HT-29 (cell line): ENCODE measurements around the gene NFATC1. TPM values are rescaled to one million over a fixed set of nuclear protein-coding genes. Genes with fewer than 3 reads are reported as not detected.

Experiments used
- DNase-seq: peaks from one replicate; pipeline ENCODE4 v3.0.0-alpha.2; 2015; ENCODE audit warnings: low spot score
- total RNA-seq: library from RNA; depleted of rRNA; stranded (reverse); fragments of >200 nt; shearing (Covaris generic); gene quantifications from 2 replicates; pipeline ENCODE4 v1.2.3, GENCODE V29; 2014

The NFATC1 gene
- total RNA-seq, 1 experiment from 2014 or later = not detected

DNA sequence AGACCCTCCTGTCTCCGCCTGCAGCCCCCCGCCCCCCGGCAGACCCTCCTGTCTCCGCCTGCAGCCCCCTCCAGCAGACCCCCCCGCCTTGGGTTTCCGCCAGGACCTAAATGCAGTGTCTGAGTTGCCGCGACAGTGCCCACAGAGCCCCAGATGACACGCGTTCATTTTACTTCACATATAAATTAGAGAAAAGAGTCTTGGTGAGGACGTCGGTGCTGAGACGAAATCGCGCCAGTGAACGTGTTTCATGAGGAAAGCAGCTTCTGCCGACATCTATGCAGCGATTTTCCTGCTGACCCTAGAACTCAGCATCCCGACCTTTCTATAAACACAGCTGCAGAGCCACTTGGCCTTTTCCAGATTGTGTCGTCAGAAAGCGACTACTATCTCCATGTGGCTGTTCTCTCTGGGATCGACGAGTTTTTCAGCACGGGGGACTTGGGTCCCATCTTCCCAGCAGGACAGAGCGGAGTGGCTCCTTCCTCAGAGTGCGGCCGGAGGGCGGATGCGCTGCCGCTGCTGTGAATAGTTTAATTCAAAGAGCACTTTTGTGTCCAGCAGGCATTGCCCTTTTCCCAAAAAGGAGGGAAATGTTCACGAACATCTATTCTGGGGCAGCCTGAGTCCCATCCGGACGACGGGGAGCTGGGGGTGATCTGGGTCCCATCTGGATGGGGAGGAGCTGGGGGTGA, 136.7 kb downstream of the NFATC1 start:
- no peak for DNase-seq

DNA sequence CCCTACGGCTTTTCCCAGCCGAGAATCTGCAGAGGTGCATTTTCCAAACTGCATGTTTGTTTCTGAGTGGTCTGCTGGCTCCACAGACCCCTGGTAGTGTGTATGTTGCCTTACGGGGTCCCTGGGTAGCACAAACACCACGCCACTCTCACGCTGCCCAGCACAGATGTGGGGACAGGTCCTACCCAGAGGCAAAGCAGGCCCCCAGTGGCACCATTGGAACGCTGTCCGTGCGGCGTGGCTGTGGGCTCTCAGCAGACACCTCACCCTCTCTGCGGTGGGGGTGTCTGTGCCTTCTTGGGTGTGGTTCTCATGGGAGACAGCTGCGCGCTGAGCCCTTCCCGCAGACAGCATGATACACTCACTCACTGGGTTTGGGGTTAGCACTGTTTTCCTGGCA, 137.4 kb downstream of the NFATC1 start:
- DNase-seq = no peak

DNA sequence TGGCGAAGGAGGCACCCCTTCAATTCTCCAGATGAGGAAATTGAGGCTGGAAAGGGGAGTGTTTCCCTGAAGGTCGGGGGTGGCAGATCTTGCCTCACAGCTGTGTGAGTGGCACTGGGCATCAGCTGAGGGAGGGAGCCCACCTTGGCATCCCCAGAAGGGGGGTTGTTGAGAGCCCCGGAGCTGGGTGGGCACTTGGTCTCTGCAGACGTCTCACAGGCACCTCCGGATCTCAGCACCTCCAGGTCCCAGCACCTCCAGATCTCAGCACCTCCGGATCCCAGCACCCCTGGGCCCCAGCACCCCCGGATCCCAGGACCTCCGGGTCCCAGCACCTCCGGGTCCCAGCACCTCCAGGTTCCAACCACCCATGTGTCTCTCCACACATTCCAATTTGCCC, 137.9 kb downstream of the NFATC1 start:
- no peak for DNase-seq

DNA sequence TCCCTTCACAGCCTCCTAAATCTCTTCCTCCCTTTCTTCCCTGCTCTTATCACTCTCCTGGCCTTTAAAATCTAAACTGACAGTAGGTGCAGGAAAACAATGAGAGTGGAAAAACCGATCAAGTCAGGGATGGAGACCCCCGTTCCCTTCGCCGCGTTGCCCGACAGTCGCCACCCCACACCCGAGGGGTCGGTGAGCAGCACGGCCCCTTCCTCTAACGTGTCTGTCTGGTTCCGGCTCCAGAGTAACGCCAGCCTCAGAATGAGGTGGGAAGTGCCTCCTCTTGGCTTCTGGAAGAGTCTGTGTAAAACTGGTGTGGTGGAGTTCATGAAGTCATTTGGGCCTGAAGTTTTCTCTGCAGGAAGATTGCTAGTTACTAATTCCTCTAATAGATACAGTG, 138.6 kb downstream of the NFATC1 start:
- no peak for DNase-seq

DNA sequence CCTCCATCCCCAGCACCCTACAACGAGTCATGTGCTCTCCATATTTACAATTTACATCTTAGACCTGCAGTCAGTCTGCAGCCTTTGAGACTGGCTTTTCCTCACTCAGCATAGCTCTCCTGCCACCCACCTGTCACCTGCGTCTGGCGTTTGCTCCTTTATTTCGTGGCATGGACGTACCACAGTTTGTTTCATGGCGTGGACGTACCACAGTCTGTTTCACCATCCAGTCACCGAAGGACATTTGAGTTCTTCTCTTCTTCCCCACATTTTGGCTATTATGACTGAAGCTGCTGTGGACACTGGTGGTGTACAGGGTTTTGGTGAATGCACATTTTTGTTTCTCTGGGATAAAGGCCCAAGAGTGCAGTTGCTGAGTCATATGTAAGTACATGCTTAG, 142.0 kb downstream of the NFATC1 start:
- DNase-seq = no peak

DNA sequence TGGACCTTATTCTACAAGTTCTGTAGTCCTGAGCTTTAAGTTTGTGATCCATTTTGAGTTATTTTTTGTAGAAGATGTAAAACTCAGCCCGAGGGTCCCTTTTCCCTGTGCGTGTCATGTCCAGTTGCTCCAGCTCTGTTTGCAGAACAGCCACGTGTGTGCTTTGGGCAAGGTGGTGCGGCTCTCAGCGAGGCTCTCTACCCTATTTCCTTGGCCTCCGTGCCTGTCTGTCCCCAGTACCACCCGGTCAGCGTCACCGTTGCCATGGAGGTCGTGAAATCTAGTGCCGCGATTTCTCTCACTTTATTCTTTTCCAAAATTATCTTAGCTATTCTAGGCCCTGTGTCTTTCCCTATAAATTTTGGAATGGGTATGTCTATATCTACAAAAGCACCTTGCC, 142.9 kb downstream of the NFATC1 start:
- no peak for DNase-seq

DNA sequence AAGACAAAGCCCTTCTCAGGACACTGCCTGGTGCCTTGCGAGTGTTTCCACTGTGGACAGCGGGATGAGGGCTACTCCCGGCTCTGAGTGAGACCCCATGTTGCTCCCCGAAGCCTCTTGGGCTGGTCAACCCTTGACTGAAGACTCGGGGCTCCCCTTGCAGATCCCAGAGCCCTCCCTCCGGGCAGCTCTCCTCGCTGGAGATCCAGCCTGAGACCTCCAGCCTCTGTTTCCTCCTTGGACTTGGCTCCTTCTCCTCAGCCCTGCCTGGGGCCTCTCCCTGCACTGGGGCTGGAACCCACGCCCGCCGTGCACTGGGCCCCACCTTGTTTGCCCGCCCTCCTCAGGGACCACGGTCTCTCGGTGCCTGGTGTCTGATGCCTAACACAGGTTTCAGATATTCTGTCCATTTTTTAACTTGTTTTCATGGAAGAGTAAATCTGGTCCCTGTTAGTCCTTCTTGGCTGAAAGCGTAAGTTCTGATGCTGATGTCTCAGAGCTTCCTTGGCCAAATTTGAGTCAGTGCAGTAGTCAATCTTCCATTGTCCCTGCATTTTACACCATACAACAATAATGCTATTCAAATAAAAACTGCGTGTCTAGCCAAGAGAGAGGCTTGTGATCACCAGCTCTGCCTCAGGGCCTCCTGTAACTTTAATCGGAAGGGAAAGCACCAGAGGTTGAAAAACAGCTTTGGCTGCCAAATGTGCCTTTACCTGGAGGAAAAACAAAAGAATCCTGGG, 144.6 kb downstream of the NFATC1 start:
- no peak for DNase-seq

DNA sequence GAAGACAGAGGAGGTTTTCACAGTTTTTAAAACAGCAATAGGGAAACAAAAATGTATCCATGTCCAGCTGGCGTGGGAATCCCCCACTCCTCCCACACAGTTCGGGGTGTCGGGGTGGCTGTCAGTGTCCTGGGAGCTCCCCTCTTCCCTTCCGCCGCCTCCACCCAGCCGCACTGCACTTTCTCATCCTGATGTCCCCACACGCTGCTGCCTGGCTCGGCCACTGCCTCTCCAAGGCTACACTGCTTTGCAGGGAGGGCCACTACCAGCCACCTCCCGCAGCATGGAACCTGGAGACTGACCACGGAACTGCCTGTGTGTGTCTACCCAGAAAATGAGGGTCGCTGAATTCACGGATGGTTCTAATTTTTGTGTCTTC, 145.2 kb downstream of the NFATC1 start:
- no peak for DNase-seq

DNA sequence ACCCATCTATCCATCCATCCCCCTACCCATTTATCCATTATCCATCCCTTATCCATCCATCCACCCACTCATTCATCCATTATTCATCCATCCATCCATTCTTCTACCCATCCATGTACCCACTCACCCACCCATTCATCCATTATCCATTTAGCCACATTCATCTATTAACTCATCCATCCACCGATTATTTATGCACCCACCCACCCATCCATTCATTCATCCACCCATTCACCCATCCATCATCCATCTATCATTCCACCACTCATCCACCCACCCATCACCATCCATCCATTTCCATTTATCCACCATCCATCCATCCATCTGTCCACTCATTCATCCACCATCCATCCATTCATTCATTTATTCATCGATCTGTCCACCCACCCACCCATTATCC, 146.5 kb downstream of the NFATC1 start:
- no peak for DNase-seq

DNA sequence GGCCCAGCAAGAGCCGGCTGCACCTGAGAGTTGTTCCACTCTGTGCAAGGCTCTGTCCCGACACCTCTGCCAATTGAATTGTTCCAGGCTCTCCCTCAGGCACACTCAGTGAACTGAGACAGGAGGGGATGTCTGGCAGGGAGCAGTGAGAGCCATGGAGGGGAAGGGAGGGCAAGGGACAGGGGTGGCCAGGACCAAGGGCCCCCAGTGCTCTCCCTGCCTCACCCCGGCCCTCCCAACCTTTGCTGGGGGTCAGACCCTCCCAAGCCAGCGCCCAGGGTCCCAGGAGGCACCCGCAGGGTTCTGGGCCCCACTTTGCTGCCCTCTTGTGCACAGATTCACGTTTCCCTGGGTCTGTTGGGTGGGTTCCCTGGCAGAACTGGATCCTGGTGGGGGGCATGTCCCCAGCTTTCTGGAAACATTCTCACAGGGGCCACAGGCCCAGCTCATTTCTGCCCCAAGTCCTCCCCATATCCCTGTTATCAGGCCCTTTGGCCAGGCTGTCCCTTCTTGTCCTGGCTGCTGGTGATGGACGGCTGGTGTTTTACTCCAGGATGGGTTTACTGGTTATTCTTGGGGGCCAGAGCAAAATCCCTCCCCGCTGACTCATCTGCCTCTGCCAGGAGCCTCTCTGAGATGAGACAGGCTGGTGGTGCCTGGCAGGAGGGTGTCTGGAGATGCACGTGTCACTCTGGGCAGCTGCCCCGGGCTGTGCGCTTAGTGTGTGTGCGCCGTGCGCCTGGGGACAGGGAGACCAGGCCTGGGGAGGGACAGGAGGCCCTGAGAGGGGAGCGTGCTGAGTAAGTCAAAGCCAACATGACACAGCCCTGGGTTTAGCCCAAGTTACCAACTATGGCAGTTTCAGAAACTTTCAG, 147.4 kb downstream of the NFATC1 start:
- no peak for DNase-seq

DNA sequence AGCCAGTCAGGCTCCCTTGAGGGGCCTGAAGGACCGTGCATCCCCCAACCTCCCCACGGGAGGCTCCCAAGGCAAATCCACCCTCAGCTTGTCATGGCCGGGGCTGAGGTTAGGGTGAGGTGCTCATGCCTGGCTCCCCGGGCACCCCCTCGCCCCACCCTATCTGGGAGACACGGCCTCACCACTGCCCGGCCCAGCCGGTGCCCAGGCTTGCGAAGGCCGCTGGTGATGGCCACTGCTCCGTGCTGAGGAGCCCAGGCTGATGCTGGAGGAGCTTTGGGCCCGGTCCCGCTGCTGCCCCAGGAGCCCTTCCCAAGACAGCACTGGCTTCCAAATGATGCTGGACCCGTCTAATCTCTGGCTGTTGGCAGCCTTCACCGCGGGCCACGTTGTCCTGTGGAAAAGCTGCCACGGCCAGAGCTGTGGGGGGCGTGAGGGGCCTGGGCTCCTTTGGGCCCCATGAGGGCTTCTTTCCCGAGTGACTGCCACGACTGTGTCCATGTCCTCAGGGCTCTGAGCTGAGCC, 148.2 kb downstream of the NFATC1 start:
- no peak for DNase-seq

DNA sequence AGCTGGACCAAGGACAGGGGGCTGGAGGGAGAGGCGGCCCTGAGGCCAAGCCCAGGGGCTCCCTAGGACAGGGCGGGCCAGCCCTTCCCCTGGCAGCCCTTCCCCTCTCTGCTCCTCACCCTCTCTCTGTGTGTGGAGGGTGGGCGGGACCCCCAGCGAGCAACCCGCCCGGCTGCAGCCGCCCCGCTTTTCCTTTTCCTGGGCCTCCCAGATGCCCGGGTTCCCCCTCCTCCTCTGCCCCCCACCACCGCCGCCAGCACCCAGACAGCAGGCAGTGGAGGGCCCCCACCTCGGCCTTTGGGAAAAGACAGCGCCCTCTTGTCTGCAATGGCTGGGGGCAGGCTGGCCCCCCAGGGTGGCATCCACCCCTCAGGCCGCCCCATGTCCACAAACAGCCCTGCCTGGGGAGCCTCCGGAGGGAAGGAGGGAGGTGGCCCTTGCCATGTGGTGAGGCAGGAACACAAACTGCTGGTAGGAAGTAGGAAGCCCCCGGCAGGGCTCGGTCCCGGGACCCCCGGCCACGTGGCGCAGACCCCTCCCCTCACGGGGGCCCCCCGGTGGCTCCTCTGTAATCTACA, 148.7 kb downstream of the NFATC1 start:
- no peak for DNase-seq

DNA sequence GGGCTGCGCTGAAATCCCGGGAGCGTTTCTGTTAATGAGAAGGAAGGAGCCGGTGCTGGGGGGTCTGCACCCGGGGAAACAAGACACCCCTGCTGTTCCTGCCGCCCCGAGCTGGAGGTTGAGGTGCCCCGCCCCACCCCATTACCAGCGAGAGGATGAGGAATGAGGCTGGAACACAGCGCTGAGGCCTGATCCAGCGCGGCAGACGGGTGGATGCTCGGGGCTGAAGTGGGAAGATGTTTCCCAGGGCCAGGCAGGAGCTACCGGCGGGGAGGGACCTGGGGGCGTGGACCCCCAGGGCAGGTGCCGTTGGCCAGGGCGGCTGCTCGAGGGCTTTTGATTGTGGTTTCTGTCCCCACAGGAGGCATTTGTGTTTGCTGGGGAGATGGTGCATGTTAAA, 149.5 kb downstream of the NFATC1 start:
- no peak for DNase-seq

DNA sequence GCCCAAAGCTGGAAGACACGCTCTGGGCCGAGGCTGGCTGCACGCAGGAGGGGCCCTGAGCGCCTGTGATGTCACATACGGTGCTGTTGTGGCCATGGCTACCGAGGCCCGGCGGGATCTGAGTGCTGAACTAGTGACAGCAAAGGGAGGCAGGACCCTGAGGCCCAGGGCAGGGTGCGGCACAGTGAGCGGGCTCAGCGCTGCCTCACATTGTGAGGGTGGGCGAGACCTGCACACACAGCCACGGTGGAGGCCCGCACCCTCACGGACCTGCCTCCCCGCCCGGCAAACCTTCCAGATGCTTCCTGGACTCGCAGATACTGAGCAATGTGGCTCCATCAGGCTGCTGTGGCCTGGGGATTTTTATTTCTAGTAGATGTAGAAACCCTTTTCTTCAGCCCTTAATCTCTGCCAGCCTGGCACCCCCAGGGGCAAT, 150.0 kb downstream of the NFATC1 start:
- no peak for DNase-seq

DNA sequence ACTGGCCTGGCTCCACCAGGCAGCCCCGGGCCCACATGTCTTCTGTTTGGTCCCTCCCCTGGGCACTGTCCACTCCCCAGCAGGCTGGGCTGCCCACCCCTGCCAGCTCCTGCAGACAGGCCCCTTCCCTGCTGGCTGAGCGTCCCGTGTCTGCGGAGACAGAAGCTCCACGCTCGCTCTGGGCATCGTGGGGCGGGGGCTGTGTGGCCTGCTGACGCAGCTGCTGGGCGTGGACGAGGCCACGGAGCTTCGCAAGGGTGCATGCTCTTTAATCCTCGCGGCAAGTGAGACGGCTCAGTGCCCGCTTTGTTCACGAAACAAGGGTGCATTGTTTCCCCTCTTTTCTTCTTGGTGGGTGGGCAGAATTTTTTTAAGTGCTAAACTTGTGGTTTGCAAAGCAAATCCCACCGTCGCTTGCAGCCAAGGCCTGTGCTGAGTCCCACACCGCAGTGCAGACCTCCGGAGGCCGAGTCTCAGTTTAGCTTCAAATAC, 151.1 kb downstream of the NFATC1 start:
- no peak for DNase-seq

DNA sequence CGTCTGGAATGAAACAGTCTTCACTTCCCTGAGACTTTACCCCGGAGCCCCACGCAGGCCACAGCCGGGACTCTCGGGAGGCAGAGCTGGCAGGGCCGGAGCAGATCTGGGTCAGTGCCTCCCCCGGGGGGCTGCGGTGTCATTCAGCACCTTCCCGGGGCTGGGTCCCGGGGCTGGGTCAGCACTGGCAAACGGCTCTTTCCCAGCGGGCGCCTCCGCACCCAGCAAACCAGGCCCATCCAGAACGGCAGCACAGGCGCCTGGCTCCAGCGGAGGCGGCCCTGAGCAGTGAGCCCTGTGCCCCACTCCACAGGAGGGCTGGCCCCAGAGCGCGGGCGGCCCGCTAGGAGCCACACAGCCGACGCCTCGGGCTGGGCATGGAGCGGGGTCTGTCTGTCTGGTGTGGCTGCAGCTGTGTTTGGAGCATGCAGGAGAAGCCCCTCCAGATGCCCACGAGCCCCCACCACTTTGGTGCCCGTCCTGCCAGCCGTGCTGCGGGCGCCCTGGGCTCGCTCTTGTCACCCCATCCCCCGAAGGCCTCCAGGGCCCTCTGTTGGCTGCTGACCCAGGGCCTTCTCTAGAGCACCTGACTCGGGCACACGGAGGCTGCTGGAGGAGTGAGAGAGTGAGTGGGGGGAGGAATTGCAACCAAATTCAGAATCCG, 151.8 kb downstream of the NFATC1 start:
- DNase-seq = no peak

DNA sequence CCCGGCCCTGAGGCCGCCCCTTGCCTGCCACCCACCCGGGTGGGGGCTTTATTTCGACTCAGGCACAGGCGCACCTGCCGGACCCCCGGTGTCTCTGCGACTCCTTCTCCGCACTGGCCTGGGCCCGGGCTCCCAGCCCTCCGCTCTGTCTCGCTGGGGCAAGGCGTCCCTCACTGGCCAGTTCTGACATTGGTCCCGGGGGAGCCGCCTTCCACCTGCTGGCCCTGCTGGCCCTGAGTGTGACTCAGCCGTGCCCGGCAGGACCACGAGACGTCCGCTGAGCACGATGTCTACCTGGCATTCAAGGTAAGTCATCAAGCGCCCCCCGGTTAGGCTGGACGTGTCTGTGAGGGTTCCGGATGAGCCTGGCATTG, 152.3 kb downstream of the NFATC1 start:
- no peak for DNase-seq

DNA sequence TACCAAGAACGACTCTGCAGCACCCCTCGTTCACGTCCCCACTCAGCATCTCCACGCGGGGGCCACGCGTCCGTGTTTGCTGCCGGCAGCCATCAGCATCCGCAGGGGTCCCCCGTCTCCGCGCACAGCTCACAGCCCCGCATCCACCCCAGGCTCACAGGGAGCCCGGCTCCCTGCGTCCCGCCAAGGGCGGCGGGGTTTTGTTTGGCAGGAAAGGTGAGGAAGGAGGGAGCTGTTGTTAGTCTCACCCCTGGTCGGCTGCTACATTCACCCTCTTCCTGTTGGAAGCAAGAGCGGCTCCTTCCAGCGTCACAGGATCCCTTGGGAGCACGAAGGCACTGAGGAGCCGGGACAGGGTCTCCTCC, 152.9 kb downstream of the NFATC1 start:
- no peak for DNase-seq

DNA sequence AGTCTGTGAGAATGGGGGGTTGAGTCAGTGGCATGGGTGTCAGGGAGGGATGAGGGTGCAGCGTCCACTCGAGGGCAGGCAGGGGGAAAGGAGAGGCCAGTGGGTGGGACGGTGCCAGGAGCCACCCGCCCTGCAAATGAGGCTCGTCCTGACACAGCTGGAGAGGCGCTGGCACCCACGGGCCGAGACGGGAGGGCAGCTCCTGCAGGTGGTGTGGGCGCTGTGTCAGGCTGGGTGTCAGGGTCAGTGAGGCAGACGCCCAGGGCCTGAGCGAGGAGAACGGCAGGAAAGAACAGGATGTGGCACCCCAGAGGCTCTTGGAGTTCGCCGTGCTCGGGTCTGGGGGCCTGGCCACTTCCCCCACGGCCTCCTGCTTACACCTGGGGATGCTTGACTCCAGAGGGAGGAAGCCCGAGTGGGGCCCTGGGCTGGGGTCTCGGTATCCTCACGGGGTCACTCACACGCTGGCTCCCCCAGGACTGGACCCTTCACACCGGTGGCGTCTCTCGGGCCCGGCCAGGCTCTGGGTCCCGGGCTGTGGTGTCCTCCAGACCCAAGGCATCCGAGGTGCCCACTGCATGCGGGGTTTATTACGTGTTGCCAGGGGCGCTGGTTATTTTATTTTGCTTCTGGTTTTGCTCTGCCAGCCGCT, 153.4 kb downstream of the NFATC1 start:
- DNase-seq = no peak

DNA sequence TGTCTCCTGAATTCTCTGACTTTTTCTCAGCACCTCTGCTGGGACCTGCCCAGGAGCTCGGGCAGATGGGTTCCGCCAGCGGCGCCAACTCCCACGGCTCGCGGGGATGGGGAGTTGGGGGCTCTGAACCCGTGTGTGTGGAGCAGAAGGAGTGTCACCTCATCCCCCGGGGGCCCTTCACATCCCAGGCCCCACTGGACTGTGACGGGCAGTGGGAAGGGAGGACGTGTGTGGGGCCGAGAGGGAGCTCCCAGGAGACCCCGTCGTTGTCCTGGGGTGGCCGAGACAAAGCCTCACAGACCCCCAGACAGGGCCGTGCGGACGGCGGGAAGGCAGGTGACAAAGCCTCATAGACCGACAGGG, 153.9 kb downstream of the NFATC1 start:
- DNase-seq = no peak

DNA sequence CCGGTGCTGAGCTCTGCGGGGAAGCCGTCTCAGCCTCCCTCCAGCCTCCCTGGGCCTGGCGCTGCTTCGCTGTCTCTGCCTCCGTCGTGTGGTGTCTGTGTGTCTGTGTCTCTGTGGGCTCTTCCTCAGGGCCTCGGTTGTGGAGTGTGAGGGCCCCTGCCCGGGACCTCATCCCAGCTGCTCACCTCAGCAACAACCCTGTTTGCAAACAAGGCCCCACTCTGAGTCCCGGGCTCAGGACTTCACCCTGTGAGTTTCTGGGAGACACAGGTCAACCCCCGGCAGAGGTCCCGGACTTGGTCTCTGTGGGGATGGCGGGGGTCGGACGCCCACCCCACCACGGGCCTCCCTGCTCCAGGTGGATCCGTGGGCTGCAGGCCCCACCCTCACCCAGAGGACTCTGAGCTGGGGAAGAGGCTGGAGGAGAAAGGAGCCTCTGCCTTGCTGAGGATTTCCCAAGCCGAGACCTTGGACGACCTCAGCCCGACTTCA, 156.5 kb downstream of the NFATC1 start:
- no peak for DNase-seq
